ENCODE results near the gene CENPE.
A peak's percentile ranks its signal among the peaks of the same experiment; 100 is the strongest.
"Not testable (repeated sequence)": the region's sequence is repeated elsewhere in the genome, so short reads cannot be mapped to it uniquely, and the experiment has no call there.

Gene CENPE

GRCh38 chr4:103198111-103198765 lies at the start of gene CENPE:
TSS of gene CENPE (minus strand) at chr4:103198343. CDS start at chr4:103198319, 24 bp downstream.
- TF ChIP-seq, protein P1, sequence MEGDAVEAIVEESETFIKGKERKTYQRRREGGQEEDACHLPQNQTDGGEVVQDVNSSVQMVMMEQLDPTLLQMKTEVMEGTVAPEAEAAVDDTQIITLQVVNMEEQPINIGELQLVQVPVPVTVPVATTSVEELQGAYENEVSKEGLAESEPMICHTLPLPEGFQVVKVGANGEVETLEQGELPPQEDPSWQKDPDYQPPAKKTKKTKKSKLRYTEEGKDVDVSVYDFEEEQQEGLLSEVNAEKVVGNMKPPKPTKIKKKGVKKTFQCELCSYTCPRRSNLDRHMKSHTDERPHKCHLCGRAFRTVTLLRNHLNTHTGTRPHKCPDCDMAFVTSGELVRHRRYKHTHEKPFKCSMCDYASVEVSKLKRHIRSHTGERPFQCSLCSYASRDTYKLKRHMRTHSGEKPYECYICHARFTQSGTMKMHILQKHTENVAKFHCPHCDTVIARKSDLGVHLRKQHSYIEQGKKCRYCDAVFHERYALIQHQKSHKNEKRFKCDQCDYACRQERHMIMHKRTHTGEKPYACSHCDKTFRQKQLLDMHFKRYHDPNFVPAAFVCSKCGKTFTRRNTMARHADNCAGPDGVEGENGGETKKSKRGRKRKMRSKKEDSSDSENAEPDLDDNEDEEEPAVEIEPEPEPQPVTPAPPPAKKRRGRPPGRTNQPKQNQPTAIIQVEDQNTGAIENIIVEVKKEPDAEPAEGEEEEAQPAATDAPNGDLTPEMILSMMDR (IDR thresholded peaks at IDR 0.05; ENCODE audit: low read depth, low read length): no peak
- DNase-seq (ENCODE audit: extremely low read depth, low read depth): peak; percentile 57

- DNase-seq (ENCODE audit: extremely low read depth, low read depth): no peak
- TF ChIP-seq, protein P1 (IDR thresholded peaks at IDR 0.05; ENCODE audit: low read depth, low read length): no peak
These were observed 46.1 kb upstream of the CENPE start for GRCh38 chr4:103244251-103244650.

GRCh38 chr4:103230938-103231337 lies 32.8 kb upstream of the CENPE start:
- DNase-seq (ENCODE audit: extremely low read depth, low read depth): not testable (repeated sequence)

GRCh38 chr4:103223556-103223955 lies 25.4 kb upstream of the CENPE start:
- DNase-seq (ENCODE audit: extremely low read depth, low read depth): not testable (repeated sequence)

- DNase-seq (ENCODE audit: extremely low read depth, low read depth): no peak
- TF ChIP-seq, protein P1 (IDR thresholded peaks at IDR 0.05; ENCODE audit: low read depth, low read length): no peak
These were observed 9.5 kb upstream of the CENPE start for GRCh38 chr4:103207673-103208072.

- no peak for DNase-seq (ENCODE audit: extremely low read depth, low read depth)
- TF ChIP-seq, protein P1 (IDR thresholded peaks at IDR 0.05; ENCODE audit: low read depth, low read length): peak; percentile 35
These were observed 6.0 kb upstream of the CENPE start for GRCh38 chr4:103204111-103204510.

- DNase-seq (ENCODE audit: extremely low read depth, low read depth): no peak
- TF ChIP-seq, protein P1 (IDR thresholded peaks at IDR 0.05; ENCODE audit: low read depth, low read length): no peak
These were observed 3.6 kb upstream of the CENPE start for GRCh38 chr4:103201724-103202123.

DNA sequence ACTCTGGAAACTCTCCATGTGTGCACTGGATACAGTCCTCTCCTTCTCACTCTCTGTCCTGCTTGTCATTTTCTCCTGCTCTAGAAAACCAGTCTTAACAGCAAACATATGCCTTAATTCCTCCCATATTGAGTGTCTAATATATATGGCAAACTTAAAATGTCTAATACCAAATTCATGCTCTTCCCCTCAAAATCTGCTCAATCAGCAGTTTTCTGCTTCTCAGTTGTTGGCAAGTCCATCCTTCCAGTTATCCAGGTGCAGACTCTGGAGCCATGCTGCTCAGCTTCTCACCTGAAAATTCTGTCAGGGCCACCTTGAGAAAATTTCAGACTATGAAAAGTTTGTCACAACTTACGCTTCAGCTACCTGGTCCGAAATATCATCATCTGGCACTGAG lies 3.1 kb upstream of the CENPE start:
- no peak for DNase-seq (ENCODE audit: extremely low read depth, low read depth)
- TF ChIP-seq, protein P1 (IDR thresholded peaks at IDR 0.05; ENCODE audit: low read depth, low read length): no peak
